ENCODE data around the gene TRMT10C. TPM values are rescaled to one million over a fixed set of nuclear protein-coding genes. Genes with fewer than 3 reads are reported as not detected.

The TRMT10C gene
- 10 to 100 TPM; 36.5 to 52.3 TPM for total RNA-seq

DNA sequence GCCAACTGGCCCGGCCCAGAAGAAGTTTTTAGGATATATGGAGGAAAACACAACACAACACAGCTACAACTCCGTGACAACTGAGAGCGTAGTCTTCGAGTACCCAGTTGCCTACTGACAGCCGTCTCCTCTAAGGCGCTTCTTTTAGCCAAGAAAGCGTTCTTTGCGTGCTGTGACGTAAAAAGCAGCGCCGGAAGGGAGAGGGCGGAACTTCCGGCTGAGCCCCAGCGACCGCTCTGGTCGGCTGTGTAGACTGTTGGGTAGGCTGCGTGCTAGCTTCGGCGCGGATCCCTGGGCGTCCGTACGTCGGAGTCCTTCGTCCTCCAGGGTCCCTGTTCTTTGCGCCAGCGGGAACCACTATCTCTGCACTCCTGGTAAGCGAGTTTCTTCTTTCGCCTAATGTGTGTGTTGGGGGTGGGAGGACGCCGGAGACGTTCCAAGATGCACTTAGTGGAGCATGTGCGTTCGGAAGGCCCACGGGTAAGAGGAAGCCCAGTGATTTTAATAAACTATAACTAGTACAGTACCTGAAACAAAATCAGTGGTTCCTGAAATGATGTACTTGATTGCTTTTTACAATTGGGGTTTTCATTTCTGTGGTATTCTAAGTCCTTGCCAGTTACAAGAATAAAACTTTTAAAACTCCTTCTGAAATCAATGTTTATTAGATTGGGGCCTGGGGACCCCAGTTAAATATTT is at the start of gene TRMT10C:
Gene TRMT10C (plus strand): TSS at position 239 of the 699 bp plus-strand sequence. CDS start 2,914 bp downstream, outside the sequence.

DNA sequence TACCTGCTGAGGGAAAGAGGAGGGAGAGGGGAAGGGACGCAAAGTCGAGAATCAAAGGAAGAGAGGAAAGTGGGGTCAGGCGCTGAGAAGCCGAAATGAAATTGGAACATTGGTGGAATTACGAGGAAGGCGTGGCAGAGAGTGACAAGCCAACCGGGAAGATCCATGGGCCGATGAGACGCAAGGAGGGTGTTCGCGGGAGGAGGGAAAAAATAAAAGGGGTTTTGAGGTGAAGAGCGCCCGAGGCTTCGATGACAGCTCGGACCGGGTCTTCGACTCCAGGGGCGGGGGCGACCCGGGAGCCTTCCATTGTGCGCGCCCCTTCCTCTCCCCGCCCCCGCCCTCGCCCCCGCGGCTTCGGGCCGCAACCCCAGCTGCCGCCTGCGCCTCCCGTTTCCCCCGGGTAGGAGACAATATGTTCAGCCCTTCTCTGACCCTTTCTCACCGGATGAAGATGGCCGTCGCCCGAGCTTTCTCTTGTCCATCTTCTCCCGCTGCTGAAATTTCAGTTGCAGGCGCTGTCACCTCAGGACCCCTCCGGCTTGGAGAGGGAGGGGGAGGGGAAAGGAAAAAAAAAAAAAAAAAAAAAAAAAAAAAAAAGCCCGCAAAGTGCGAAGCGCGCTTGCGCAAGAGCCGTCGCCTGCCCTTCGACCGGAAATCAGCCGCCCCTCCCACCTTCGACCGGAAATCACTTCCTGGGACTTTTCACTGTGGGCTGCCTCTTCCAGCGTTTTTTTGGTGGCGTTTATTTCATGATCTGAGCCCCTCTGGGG is 48.8 kb upstream of the TRMT10C start, which contains the start of gene SENP7:
Gene SENP7 (minus strand): TSS at position 567 of the 773 bp plus-strand sequence. CDS start 82 bp downstream, at position 485.

DNA sequence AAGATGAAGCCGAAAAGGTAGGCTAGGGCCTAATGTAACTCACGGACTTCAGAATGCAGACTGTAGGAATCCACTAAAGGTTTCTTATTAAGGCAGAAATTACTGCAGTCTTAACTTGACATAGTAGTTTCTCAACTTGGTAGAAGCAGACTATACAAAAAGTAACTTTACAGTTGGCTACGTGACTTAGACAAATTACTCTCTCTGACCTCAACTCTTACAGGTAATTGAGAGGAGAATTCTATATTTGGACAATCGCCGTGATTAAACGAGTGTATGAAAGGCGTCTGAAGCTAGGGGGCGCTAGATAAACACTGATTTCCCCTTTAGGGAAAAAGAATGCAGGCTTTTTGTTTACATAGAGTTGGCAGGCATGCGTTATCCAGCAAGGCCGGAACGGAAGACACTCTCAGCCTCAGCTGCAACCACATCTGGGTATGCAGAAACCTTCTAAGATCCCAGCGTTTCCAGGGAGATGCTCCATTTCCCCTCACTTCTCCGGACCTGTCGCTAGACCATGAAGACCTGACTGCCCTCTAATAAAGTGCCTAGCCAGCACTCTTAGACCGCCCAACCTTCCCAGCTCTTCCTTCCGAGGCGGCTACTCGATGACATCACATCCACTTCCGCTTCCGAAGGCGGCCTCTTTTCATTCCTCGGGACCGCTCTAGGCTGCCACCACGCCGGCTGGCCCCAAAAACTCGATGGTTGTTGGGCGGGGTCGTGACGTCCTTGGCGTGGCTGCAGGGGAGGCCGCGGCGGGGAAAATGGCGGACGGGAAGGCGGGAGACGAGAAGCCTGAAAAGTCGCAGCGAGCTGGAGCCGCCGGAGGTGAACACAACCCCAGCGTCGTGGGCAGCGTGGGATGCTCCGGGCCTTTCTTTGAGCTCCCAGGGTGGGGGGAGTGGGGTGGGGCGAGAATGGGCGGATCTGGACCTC is 12.1 kb downstream of the TRMT10C start, which contains the start of gene PCNP:
Gene PCNP (plus strand): TSS at position 732 of the 939 bp plus-strand sequence. CDS start 36 bp downstream, at position 768.

Small RNAs within 50 kb of the gene (small RNA-seq; reads per million reads assigned to genes)
- 0 reads per million in 2 donors for gene RNU6-1256P

Other genes starting within 250 kb of the TRMT10C start
- gene IMPG2, start 241.3 kb upstream of the TRMT10C start, total RNA-seq: under 1 TPM; under 0.01 to 0.34 TPM
- gene SENP7, start 48.7 kb upstream of the TRMT10C start, total RNA-seq: 10 to 100 TPM in 1 of 2 donors, 1 to 10 TPM in 1; 8.3 to 11.7 TPM
- gene PCNP, start 12.3 kb downstream of the TRMT10C start, total RNA-seq: 10 to 100 TPM; 59.9 to 65.6 TPM
- gene ZBTB11, start 115.3 kb downstream of the TRMT10C start, total RNA-seq: 10 to 100 TPM; 25.5 to 29.6 TPM
- gene RPL24, start 124.8 kb downstream of the TRMT10C start, total RNA-seq: 1,000 to 10,000 TPM in 1 of 2 donors, 100 to 1,000 TPM in 1; 588 to 1,284 TPM
- 10 to 100 TPM; 27.3 to 29.3 TPM for gene CEP97, start 162.7 kb downstream of the TRMT10C start, total RNA-seq
- gene NXPE3, start 217.3 kb downstream of the TRMT10C start, total RNA-seq: 10 to 100 TPM in 1 of 2 donors, 1 to 10 TPM in 1; 9.6 to 15.7 TPM

Data from melanocyte of skin (primary cell).